GM18517 (cell line): ENCODE results near the gene MRNIP.
"Not testable (repeated sequence)": the region's sequence is repeated elsewhere in the genome, so short reads cannot be mapped to it uniquely, and the experiment has no call there.

Source experiments
- ATAC-seq: cut with Tn5 transposase; IDR thresholded peaks from one replicate; pipeline ENCODE4 v1.9.1; 2021; ENCODE audit warnings: mild to moderate bottlenecking, moderate library complexity; ENCODE audit not compliant: unreplicated experiment

The MRNIP gene

GRCh38 chr5:179795049-179795862, 63.4 kb downstream of the MRNIP start:
- no peak for ATAC-seq

GRCh38 chr5:179794575-179794974, 64.0 kb downstream of the MRNIP start:
- ATAC-seq: no peak

GRCh38 chr5:179794171-179794570, 64.4 kb downstream of the MRNIP start:
- no peak for ATAC-seq

GRCh38 chr5:179793468-179794139, 65.0 kb downstream of the MRNIP start, which contains the start of gene LTC4S:
TSS of gene LTC4S (plus strand) at chr5:179793986. CDS start at chr5:179794081, 95 bp downstream.
- ATAC-seq: no peak

DNA sequence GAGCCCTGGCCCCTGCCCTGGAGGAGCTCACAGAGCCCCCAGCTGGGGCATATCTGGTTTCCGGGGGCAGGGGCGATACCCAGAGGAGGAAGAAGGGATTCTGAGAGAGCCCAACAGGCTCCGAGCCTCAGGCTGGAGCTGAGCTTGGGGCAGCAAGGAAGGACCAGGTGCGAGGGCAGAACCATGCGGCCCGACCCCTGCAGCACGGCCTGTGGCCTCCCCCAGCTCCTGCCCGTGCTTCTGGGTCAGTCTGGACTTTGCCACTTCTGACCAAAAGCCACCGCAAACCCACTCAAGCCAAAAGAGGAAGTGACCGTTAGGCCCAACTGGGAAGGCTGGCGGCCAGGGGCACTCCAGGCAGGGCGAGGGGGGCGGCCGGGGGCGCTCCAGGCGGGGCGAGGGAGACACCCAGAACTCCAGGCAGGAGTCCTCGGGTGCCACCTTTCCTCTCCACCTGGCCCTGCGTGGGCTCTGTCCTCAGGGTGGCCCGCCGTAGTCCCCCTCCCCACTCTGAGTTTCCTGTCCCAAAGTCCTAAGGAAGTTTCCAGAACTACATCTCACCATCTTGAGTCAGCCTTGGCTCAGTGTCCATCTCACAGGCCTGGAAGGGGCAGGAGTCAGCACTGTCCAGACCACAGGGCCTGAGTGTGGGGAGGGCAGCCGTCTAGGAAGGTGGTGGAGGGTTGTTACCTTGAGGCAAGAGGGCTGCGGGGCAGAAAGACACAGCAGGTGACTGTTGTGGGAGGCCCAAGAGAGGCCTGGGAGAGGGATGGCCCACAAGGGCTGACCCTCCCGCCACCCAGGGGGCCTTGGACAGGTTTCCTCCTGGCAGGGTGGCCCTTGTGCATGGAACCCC, 65.8 kb downstream of the MRNIP start:
- ATAC-seq: no peak

GRCh38 chr5:179791881-179792611, 66.6 kb downstream of the MRNIP start:
- no peak for ATAC-seq

- ATAC-seq: not testable (repeated sequence)
Measured at GRCh38 chr5:179789278-179789677, 69.3 kb downstream of the MRNIP start.

GRCh38 chr5:179788193-179788854, 70.3 kb downstream of the MRNIP start:
- ATAC-seq: no peak
